ENCODE results near the gene TMEM250. TPM values are rescaled to one million over a fixed set of nuclear protein-coding genes. Genes with fewer than 3 reads are reported as not detected.
A peak's percentile ranks its signal among the peaks of the same experiment; 100 is the strongest.

Gene TMEM250
- total RNA-seq, 2 donors from 2014 or later = 23.1 to 23.5 TPM

DNA sequence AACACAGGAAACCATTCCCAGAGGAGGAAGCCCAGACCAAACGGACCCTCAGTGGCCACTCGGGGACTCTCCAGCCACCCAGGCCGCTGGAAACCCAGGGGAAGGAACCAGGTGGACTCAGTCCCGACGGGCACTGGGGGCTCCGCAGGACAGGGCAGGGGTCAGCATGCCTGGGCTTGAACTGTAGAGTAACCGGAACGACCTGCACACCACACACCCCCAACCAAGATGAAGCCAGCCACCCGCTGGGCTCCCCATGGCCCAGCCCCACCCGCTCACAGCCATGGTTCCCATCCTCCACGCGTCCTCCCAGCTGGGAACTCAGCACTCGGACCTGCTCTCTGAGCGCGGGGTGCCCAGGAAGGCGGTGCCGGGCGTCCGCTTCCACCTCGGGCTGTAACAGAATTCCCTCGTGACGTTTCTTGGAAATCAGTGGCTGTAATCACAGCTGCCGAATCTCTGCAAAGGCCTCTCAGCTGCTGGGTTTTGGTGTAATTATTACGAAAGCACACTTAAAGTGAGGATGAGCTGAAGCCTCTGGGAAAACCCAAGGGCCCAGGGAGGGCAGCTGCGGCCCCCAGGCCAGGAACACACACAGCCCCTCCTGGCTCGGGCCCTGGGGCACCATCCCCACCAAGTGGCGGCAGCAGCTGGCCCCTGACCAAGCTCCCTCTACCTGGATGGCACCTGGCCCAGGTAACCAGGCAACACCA lies 37.4 kb downstream of the TMEM250 start:
- H3K4me1 Mint-ChIP-seq (ENCODE audit: low read depth) = peaks cover 2% of the 10 kb centered on the region
- H3K36me3 Mint-ChIP-seq (ENCODE audit: insufficient read depth in 2 of 2) = no peaks in the 10 kb centered on the region
- ATAC-seq (replicated peaks in 1 of 2) (no peak), DNase-seq (no peak)
- H3K4me3 Mint-ChIP-seq = no peak overlapping the region
- no peak overlapping the region for H3K27ac Mint-ChIP-seq
- no peaks in the 10 kb centered on the region for H3K9me3 Mint-ChIP-seq
- no peaks in the 10 kb centered on the region for H3K27me3 Mint-ChIP-seq (ENCODE audit: low read depth)

GRCh38 chr9:136080716-136081112 lies 38.0 kb downstream of the TMEM250 start:
- no peaks in the 10 kb centered on the region for H3K36me3 Mint-ChIP-seq (ENCODE audit: insufficient read depth in 2 of 2)
- no peak for DNase-seq
- H3K27ac Mint-ChIP-seq = no peak overlapping the region
- H3K27me3 Mint-ChIP-seq (ENCODE audit: low read depth) = no peaks in the 10 kb centered on the region
- H3K4me3 Mint-ChIP-seq = no peak overlapping the region
- H3K4me1 Mint-ChIP-seq (ENCODE audit: low read depth) = peaks cover 8% of the 10 kb centered on the region
- no peaks in the 10 kb centered on the region for H3K9me3 Mint-ChIP-seq
- ATAC-seq (replicated peaks in 1 of 2) = no peak

DNA sequence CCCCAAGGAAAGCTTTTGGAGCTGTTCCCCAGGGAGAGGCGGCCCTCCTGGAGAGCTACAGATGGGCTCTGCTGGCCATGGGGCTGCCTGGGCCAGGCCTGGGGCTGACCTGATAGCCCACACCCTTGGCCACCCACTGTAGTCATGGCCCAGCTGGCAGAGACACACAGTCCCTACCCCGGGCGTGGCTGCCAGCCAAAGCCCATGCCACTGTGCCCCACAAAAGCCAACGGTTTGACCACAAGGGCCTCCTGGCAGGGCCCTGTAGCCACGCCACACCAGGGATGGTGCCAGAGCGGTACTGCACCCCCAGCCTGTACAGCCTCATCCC lies 38.8 kb downstream of the TMEM250 start:
- H3K27me3 Mint-ChIP-seq (ENCODE audit: low read depth) = no peaks in the 10 kb centered on the region
- peaks cover 12% of the 10 kb centered on the region for H3K4me1 Mint-ChIP-seq (ENCODE audit: low read depth)

GRCh38 chr9:136079211-136079915 lies 39.3 kb downstream of the TMEM250 start:
- peaks cover 12% of the 10 kb centered on the region for H3K4me1 Mint-ChIP-seq (ENCODE audit: low read depth)
- H3K4me3 Mint-ChIP-seq = no peak overlapping the region
- no peak overlapping the region for H3K27ac Mint-ChIP-seq
- no peaks in the 10 kb centered on the region for H3K36me3 Mint-ChIP-seq (ENCODE audit: insufficient read depth in 2 of 2)
- DNase-seq (no peak), ATAC-seq (replicated peaks in 1 of 2) (no peak)
- H3K9me3 Mint-ChIP-seq = no peaks in the 10 kb centered on the region
- no peaks in the 10 kb centered on the region for H3K27me3 Mint-ChIP-seq (ENCODE audit: low read depth)

More for the DNA sequence above, 38.8 kb downstream of the TMEM250 start:
- Mint-ChIP-seq H3K9me3 (no peaks in the 10 kb centered on the region), H3K4me3 (no peak overlapping the region), H3K27ac (no peak overlapping the region), H3K36me3 (ENCODE audit: insufficient read depth in 2 of 2) (no peaks in the 10 kb centered on the region)
- ATAC-seq (replicated peaks in 1 of 2) (no peak), DNase-seq (no peak)

DNA sequence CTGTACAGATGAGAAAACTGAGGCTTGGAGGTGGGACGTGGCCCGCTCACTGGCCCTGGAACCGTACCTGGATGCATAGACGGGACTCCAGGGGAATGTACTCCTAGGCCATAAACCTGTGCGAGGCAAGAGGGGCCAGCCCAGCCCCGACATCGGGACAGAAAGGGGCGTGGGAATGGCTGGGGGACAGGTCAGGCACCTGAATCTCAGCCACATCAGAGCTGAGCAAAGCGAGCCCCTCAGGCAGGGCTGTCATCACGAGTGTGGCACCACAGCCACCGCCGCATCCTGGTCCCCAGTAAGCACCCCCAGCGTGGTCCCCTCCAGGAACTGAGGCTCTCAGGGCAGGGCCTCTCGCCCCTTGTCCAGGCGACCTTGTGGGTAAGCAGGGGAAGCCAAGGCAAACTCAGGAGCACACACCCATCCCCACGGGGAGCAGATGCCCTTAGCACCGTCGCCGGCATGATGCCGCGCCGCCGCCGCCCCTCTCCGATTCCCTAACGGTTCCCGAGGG lies 40.1 kb downstream of the TMEM250 start:
- ATAC-seq (replicated peaks in 1 of 2) = no peak
- Mint-ChIP-seq H3K4me1 (ENCODE audit: low read depth) (peaks cover 12% of the 10 kb centered on the region), H3K36me3 (ENCODE audit: insufficient read depth in 2 of 2) (no peaks in the 10 kb centered on the region), H3K27ac (no peak overlapping the region), H3K9me3 (no peaks in the 10 kb centered on the region), H3K4me3 (no peak overlapping the region), H3K27me3 (ENCODE audit: low read depth) (no peaks in the 10 kb centered on the region)
- no peak for DNase-seq

- H3K27ac Mint-ChIP-seq = no peak overlapping the region
- ATAC-seq (replicated peaks in 1 of 2) (no peak), DNase-seq (no peak)
- no peak overlapping the region for H3K4me3 Mint-ChIP-seq
- H3K27me3 Mint-ChIP-seq (ENCODE audit: low read depth) = no peaks in the 10 kb centered on the region
- H3K36me3 Mint-ChIP-seq (ENCODE audit: insufficient read depth in 2 of 2) = no peaks in the 10 kb centered on the region
- H3K4me1 Mint-ChIP-seq (ENCODE audit: low read depth) = peaks cover 12% of the 10 kb centered on the region
- no peaks in the 10 kb centered on the region for H3K9me3 Mint-ChIP-seq
These were observed 40.7 kb downstream of the TMEM250 start for GRCh38 chr9:136078024-136078423.

DNA sequence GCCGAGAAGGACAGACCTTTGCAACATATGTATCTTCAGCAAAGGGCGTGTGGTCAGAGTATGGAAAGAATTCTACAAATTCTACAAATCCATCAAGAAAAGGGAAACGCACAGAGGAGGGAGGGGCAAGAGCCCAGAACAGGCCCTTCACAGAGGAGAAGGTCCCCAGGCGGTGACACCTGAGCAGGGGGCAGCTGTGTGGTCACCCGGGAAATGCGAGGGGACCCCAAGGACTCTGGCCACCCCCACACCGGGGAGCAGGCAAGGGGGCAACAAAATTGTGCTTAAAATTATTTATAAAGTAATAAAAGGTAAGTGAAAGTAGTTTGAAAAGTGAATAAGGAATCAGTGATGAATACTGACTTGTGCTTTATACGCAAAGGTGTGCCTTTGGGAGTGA lies 41.2 kb downstream of the TMEM250 start:
- Mint-ChIP-seq H3K27ac (no peak overlapping the region), H3K36me3 (ENCODE audit: insufficient read depth in 2 of 2) (no peaks in the 10 kb centered on the region), H3K4me3 (no peak overlapping the region), H3K27me3 (ENCODE audit: low read depth) (no peaks in the 10 kb centered on the region), H3K4me1 (ENCODE audit: low read depth) (peaks cover 12% of the 10 kb centered on the region), H3K9me3 (no peaks in the 10 kb centered on the region)
- no peak for DNase-seq
- ATAC-seq (replicated peaks in 1 of 2) = no peak

GRCh38 chr9:136075881-136076678 lies 42.6 kb downstream of the TMEM250 start:
- DNase-seq = no peak
- ATAC-seq (replicated peaks in 1 of 2) = peak; percentile 11 to 54
- H3K27ac Mint-ChIP-seq = no peak overlapping the region
- H3K36me3 Mint-ChIP-seq (ENCODE audit: insufficient read depth in 2 of 2) = no peaks in the 10 kb centered on the region
- H3K9me3 Mint-ChIP-seq = no peaks in the 10 kb centered on the region
- peaks cover 12% of the 10 kb centered on the region for H3K4me1 Mint-ChIP-seq (ENCODE audit: low read depth)
- H3K4me3 Mint-ChIP-seq = peak overlapping the region; percentile 35 to 57
- no peaks in the 10 kb centered on the region for H3K27me3 Mint-ChIP-seq (ENCODE audit: low read depth)

DNA sequence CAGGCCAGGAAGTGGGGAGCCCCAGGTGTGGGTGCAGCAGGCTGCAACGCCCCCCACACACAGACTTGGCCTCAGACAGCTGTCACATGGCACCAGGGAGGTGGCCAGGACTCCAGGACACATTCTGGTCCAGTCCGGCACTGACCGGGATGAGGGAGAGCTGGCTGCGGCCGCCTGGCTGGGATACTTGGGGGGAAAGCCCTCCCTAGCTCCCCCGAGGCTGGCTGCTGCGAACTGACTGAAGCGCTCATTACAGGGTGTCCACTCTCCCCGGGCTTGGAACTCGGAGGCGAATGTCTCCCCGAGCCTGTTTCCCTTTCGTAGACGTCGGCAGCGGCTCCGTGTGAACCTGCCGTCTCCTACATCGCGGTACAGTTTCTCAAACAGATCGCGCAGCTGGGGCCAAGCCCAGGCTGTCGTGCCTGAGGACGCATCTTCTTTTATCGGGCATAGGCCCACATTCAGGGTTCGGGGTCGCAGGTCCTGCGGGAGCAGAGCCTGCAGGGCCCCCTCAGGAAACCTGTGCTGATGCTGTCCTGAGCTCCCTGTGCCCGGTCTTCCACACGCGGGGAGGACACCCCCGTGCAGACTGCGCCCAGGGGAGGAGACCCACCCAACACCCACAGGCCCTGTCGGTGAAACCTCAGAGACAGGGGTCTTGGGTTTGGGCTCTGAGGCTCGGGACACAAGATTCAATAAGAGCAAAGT lies 43.4 kb downstream of the TMEM250 start:
- no peaks in the 10 kb centered on the region for H3K9me3 Mint-ChIP-seq
- H3K36me3 Mint-ChIP-seq (ENCODE audit: insufficient read depth in 2 of 2) = no peaks in the 10 kb centered on the region
- DNase-seq (no peak), ATAC-seq (replicated peaks in 1 of 2) (no peak)
- no peaks in the 10 kb centered on the region for H3K27me3 Mint-ChIP-seq (ENCODE audit: low read depth)
- no peak overlapping the region for H3K27ac Mint-ChIP-seq
- H3K4me3 Mint-ChIP-seq = no peak overlapping the region
- peaks cover 12% of the 10 kb centered on the region for H3K4me1 Mint-ChIP-seq (ENCODE audit: low read depth)

GRCh38 chr9:136074706-136075105 lies 44.0 kb downstream of the TMEM250 start:
- Mint-ChIP-seq H3K4me3 (no peak overlapping the region), H3K9me3 (no peaks in the 10 kb centered on the region), H3K4me1 (ENCODE audit: low read depth) (peaks cover 12% of the 10 kb centered on the region), H3K36me3 (ENCODE audit: insufficient read depth in 2 of 2) (no peaks in the 10 kb centered on the region), H3K27me3 (ENCODE audit: low read depth) (no peaks in the 10 kb centered on the region), H3K27ac (no peak overlapping the region)
- DNase-seq (no peak), ATAC-seq (replicated peaks in 1 of 2) (no peak)
